ENCODE results near the gene EFNA5. TPM values are rescaled to one million over a fixed set of nuclear protein-coding genes. Genes with fewer than 3 reads are reported as not detected.

The EFNA5 gene
- total RNA-seq, 1 donor from 2014 or later: 2.2 TPM

GRCh38 chr5:107468276-107468675 lies 202.5 kb downstream of the EFNA5 start:
- no peak for DNase-seq (ENCODE audit: low spot score in 2 of 2)
- H3K4me3 ChIP-seq: no peak overlapping the region
- H3K36me3 ChIP-seq: no peaks in the 10 kb centered on the region
- peaks cover 4 to 20% of the 10 kb centered on the region in 2 donors for H3K4me1 ChIP-seq
- H3K27ac ChIP-seq: peak overlapping the region; percentile 63 to 76
- no peaks in the 10 kb centered on the region for H3K9me3 ChIP-seq
- TF ChIP-seq, protein P1, sequence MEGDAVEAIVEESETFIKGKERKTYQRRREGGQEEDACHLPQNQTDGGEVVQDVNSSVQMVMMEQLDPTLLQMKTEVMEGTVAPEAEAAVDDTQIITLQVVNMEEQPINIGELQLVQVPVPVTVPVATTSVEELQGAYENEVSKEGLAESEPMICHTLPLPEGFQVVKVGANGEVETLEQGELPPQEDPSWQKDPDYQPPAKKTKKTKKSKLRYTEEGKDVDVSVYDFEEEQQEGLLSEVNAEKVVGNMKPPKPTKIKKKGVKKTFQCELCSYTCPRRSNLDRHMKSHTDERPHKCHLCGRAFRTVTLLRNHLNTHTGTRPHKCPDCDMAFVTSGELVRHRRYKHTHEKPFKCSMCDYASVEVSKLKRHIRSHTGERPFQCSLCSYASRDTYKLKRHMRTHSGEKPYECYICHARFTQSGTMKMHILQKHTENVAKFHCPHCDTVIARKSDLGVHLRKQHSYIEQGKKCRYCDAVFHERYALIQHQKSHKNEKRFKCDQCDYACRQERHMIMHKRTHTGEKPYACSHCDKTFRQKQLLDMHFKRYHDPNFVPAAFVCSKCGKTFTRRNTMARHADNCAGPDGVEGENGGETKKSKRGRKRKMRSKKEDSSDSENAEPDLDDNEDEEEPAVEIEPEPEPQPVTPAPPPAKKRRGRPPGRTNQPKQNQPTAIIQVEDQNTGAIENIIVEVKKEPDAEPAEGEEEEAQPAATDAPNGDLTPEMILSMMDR (IDR thresholded peaks at IDR 0.05): no peak
- H3K27me3 ChIP-seq: no peaks in the 10 kb centered on the region
- intact Hi-C loops (cut with DNase I): loop anchor here (2.0 to 5.0 kb wide), 3 partner anchors 74 to 205 kb away; no protein-coding TSS in a partner anchor

DNA sequence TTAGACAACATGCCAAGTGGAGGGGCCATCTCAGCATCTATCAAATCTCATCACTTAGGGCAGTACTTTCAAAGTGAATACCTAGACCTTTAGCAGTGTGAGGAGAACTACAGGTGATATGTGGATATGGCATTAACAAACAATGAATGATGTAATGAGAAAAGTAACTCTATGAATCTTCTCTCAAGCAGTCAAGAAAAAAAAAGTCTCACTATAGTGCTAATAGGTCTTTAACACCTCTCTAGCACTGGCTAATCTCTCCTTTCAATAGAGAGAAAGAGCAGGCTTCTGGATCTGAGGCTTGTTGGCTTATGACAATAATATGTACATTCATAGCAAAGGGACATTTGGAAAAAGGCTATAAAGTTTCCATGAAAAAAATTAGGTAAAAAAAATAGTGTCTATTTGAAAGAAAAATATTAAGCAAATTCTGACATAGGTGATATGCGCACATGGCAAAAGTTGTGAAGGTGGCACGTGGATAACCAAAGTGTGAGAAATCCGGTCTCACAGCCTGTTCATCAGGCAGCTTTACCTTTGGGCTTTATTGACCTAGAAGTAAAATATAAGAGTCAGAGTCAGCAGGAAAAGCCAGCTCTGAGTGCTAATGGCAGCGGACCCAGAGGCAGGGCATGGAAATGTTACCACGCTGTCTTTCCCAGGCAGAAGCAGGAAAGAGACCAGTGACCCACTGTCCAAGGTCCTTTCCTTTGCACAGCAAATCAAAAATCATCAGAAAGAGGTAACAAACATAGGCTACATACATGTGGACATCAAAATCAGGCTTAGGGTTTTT lies 203.4 kb downstream of the EFNA5 start:
- no peak overlapping the region for H3K4me3 ChIP-seq
- peak overlapping the region in 1 of 2 donors; percentile 9 for H3K27ac ChIP-seq
- H3K4me1 ChIP-seq: peaks cover 4 to 20% of the 10 kb centered on the region in 2 donors
- TF ChIP-seq, protein P1 (IDR thresholded peaks at IDR 0.05): no peak
- intact Hi-C loops (cut with DNase I): loop anchor here (5.0 kb wide), 2 partner anchors 75 to 105 kb away; no protein-coding TSS in a partner anchor
- no peaks in the 10 kb centered on the region for H3K9me3 ChIP-seq
- H3K36me3 ChIP-seq: no peaks in the 10 kb centered on the region
- DNase-seq (ENCODE audit: low spot score in 2 of 2): no peak
- H3K27me3 ChIP-seq: no peaks in the 10 kb centered on the region

- no peaks in the 10 kb centered on the region for H3K27me3 ChIP-seq
- H3K27ac ChIP-seq: no peak overlapping the region
- H3K9me3 ChIP-seq: no peaks in the 10 kb centered on the region
- peaks cover 4 to 20% of the 10 kb centered on the region in 2 donors for H3K4me1 ChIP-seq
- TF ChIP-seq, protein P1 (IDR thresholded peaks at IDR 0.05): no peak
- no peaks in the 10 kb centered on the region for H3K36me3 ChIP-seq
- intact Hi-C loops (cut with DNase I): loop anchor here (5.0 kb wide), 2 partner anchors 76 to 106 kb away; no protein-coding TSS in a partner anchor
- DNase-seq (ENCODE audit: low spot score in 2 of 2): no peak
- no peak overlapping the region for H3K4me3 ChIP-seq
Measured at GRCh38 chr5:107466233-107466769, 204.4 kb downstream of the EFNA5 start.

- TF ChIP-seq, protein P1 (IDR thresholded peaks at IDR 0.05): no peak
- Histone ChIP-seq H3K4me1 (peaks cover 0 to 17% of the 10 kb centered on the region in 2 donors), H3K27me3 (no peaks in the 10 kb centered on the region), H3K4me3 (no peak overlapping the region), H3K27ac (no peak overlapping the region), H3K36me3 (no peaks in the 10 kb centered on the region), H3K9me3 (no peaks in the 10 kb centered on the region)
- no peak for DNase-seq (ENCODE audit: low spot score in 2 of 2)
- intact Hi-C loops (cut with DNase I): loop anchor here (5.0 kb wide), 2 partner anchors 77 to 107 kb away; no protein-coding TSS in a partner anchor
Measured at GRCh38 chr5:107464876-107465275, 205.9 kb downstream of the EFNA5 start.

- Histone ChIP-seq H3K27me3 (no peaks in the 10 kb centered on the region), H3K4me3 (no peak overlapping the region), H3K9me3 (no peaks in the 10 kb centered on the region), H3K4me1 (peaks cover 0 to 15% of the 10 kb centered on the region in 2 donors), H3K36me3 (no peaks in the 10 kb centered on the region), H3K27ac (no peak overlapping the region)
- intact Hi-C loops (cut with DNase I): no loop called here
- TF ChIP-seq, protein P1 (IDR thresholded peaks at IDR 0.05): no peak
- no peak for DNase-seq (ENCODE audit: low spot score in 2 of 2)
Measured at GRCh38 chr5:107464416-107464815, 206.3 kb downstream of the EFNA5 start.
